OCI-LY7 (cell line): ENCODE measurements around the gene COL23A1.

ENCODE experiments used
- CTCF ChIP-seq: fragments of 200-600 bp; sonication (generic); conservative IDR thresholded peaks from 2 replicates; pipeline ENCODE4 v1.5.1; 2014; ENCODE audit warnings: mild to moderate bottlenecking, antibody characterized with exemption, low read length, moderate library complexity, mixed read lengths
- EZH2phosphoT487 ChIP-seq: fragments of 200-600 bp; sonication (generic); IDR thresholded peaks from 2 replicates; pipeline ENCODE4 v1.6.1; 2018; ENCODE audit warnings: low read depth, borderline replicate concordance, mild to moderate bottlenecking, mixed run types, antibody characterized with exemption, low read length, moderate library complexity, mixed read lengths

GRCh38 chr5:178605788-178606187 is 15.6 kb upstream of the COL23A1 start:
- TF ChIP-seq CTCF (no peak), EZH2phosphoT487 (no peak)
